GM21367 (cell line): ENCODE results near the gene OTUD7B.
"Not testable (repeated sequence)": the region's sequence is repeated elsewhere in the genome, so short reads cannot be mapped to it uniquely, and the experiment has no call there.

Source experiments
- ATAC-seq: cut with Tn5 transposase; IDR thresholded peaks from one replicate; pipeline ENCODE4 v1.9.1; 2021; ENCODE audit not compliant: unreplicated experiment

OTUD7B gene

DNA sequence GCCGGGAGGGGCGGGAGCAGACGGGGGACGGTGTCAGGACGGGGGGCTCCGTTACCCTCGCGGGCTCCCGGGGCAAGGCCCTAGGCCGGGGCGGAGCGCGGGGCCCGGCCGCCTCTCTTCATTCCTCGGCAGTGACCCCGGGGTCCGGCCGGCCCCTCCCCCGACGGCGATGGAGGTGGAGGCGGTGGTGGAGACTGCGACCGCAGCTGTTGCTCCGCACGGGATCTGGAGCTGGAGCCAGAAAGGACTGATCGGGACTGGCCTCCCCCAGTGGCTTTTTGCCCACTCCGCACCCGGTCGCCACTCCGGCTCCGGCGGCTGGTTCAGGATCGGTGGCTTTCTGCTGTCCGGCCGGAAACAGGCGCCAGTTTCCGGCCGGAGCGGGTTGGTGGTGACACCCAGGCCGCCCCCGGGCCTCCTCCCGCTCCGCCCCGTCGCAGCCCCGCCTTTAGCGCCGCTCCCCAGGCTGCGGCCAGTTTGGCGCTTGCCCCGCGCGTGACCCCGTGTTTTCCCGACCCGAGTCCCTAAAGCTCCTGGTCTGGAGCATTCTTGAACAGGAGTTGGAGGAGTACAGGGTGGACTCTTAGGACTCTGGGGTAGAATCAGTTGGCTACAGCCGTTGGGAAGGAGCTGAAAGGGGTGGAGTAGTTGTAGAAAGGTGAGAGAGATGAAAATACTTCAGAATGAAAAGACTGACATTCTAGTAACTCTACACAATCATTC, at the start of gene OTUD7B:
TSS of gene OTUD7B (minus strand) at position 334 of the 723 bp plus-strand sequence. CDS start 33,216 bp downstream, outside the sequence.
- ATAC-seq: peak; percentile 48

DNA sequence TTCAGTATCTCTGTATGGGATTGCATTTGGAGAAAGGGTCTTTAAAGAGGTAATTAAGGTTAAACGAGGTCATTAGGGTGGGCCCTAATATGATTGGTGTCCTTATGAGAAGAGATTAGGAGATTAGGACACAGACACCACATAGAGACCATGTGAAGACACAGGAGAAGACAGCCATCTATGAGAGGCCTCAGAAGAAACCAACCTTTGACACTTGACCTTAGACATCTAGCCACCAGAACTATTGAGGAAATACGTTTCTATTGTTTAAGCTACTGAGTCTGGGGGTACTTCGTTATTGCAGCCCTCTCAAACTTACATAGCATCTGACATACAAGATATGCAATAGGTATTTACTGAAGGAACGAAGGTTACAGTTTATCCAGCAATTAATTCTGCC, 49.7 kb upstream of the OTUD7B start:
- no peak for ATAC-seq

DNA sequence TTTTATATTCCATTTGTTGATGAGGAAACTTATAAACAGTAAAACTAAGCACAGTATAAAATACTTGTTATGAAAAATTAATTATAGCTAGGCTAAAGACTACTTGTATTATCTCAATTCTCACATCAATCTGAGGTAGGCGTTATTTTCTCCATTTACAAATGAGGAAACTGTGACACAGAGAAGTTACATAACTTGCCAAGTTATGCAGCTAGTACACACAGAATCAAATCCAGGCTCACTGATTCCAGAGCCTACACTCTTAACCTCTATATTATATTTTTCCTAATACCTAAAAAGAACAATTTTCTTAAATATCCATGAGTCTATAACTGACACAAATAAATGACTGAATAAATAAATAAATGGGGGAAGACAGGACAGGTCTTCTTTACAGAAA, 45.9 kb upstream of the OTUD7B start:
- ATAC-seq: no peak

DNA sequence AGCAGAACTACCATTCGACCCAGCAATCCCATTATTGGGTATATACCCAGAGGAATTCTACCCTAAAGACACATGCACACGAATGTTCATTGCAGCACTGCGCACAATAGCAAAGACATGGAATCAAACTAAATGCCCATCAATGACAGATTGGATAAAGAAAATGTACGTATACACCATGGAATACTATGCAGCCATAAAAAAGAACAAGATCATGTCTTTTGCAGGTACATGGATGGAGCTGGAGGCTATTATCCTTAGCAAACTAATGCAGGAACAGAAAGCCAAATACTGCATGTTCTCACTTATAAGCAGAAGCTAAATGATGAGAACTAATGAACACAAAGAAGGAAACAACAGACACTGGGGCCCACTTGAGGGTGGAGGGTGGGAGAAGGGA, 45.0 kb upstream of the OTUD7B start:
- not testable (repeated sequence) for ATAC-seq

DNA sequence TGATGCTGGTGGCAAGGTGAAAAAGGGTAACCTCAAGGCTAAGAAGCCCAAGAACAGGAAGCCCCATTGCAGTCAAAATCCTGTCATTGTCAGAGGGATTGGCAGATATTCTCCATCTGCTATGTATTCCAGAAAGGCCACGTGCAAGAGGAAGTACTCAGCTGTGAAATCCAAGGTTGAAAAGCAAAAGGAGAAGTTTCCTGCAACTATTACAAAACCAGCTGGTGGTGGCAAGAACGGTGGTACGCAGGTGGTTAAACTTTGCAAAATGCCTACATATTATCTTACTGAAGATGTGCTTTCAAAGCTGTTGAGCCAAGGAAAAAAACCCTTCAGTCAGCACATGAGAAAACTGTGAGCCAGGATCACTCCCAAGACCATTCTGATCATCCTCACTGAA, 43.4 kb upstream of the OTUD7B start:
- no peak for ATAC-seq

DNA sequence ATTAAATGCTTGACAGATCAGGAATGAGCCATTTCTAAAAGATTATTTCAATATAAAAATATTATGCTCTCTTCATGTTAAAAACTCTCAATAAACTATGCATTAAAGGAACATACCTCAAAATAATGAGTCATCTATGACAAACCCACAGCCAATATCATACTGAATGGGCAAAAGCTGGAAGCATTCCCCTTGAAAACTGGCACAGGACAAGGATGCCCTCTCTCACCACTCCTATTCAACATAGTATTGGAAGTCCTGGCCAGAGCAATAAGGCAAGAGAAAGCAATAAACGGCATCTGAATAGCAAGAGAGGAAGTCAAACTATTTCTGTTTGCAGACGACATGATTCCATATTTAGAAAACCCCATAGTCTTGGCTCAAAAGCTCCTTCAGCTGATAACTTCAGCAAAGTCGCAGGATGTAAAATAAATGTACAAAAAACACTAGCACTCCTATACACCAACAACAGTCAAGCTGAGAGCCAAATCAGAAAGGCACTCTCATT, 41.4 kb upstream of the OTUD7B start:
- ATAC-seq: not testable (repeated sequence)

- no peak for ATAC-seq
Observed at GRCh38 chr1:150051089-150051373, 40.5 kb upstream of the OTUD7B start.

- no peak for ATAC-seq
Observed at GRCh38 chr1:150049926-150050325, 39.4 kb upstream of the OTUD7B start.

DNA sequence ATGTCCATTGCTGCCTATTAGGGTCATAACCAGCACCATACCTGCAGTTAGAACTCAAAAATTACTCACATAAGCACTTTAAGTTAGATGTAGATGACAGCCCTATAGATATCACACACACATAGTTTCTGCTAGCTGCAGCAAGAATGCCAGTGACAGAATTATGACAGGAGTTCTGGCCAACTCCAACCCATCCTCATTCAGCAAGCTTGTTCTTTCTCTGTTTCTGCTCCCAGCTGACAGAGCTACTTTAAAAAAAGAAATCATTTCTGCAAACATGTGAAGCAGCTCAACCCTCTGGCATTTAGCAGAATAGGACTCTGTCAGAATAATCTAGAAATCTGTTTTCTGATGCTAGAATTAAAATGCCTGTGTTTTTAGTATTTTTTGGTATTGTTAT, 23.8 kb upstream of the OTUD7B start:
- ATAC-seq: no peak

- no peak for ATAC-seq
Observed at GRCh38 chr1:150028322-150028721, 17.8 kb upstream of the OTUD7B start.

- ATAC-seq: no peak
Observed at GRCh38 chr1:150024156-150024555, 13.6 kb upstream of the OTUD7B start.

- ATAC-seq: no peak
Observed at GRCh38 chr1:150022357-150022756, 11.8 kb upstream of the OTUD7B start.

DNA sequence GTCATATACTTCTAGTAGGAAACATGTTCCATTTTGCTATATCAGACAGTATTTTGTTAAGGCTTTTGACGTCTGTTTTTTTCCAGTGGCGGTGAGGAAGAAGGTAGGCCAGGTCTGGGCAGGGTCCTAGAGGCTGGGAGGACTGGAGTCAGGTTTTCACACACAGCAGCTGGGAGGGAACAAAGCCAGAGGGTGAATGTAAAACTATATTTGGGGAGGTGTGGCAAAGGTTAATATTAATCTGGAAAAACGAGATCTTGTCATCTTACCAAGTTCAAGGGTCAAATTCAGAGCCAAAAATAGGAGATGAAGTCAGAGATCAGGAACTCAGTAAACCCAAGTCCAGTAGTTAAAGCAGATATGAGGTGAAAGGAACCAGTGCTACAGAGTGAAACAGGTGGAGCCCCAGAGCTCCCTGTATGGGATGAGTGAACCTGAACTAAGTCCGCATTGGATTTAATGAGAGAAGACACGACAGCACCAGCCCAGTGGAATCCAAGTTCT, 10.7 kb upstream of the OTUD7B start:
- ATAC-seq: no peak

GRCh38 chr1:150020711-150021110, 10.2 kb upstream of the OTUD7B start:
- ATAC-seq: no peak

DNA sequence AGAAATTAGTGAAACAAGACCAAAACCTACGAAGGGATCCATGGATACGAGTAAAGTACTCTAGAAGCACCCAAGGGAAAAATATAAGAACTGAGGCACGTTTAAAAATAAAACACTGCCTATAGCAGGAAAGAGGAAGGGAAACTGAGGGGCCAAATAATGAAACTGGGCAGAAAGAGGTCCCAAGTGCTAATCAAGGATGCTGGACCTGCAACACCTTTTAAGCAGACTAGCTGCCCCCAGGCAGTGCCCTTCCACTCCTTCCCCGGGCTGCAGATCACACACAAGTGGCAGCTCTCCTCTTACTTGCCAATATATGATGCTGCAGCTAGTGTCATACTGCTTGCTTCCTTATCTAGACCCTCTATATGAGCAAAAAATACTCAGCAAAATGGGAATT, 7.6 kb upstream of the OTUD7B start:
- no peak for ATAC-seq

- no peak for ATAC-seq
Observed at GRCh38 chr1:150017206-150017750, 6.8 kb upstream of the OTUD7B start.

DNA sequence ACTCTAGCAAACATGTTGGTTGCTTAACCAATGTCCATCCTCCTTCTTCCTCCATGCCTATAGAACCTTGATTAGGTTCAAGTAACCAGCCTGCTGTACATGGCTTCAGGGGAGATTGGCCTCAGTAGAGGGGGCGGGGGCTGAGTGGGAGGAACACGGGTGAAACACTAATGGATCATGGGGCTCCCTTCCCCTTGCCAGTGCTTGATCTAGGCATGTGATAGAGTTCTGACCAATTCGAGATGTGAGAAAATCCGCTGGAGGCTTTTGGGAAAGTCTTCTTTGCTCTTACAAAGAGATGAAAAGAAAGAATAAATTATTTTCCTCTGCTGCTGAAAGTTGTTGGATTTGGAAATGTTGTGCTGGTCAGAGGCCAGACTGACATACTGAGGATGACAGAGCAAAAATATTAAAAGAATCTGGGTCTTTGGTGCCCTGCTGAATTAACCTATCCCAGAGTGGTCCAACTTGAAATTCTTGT, 5.2 kb upstream of the OTUD7B start:
- ATAC-seq: no peak

GRCh38 chr1:150012611-150013010, 2.1 kb upstream of the OTUD7B start:
- ATAC-seq: no peak

DNA sequence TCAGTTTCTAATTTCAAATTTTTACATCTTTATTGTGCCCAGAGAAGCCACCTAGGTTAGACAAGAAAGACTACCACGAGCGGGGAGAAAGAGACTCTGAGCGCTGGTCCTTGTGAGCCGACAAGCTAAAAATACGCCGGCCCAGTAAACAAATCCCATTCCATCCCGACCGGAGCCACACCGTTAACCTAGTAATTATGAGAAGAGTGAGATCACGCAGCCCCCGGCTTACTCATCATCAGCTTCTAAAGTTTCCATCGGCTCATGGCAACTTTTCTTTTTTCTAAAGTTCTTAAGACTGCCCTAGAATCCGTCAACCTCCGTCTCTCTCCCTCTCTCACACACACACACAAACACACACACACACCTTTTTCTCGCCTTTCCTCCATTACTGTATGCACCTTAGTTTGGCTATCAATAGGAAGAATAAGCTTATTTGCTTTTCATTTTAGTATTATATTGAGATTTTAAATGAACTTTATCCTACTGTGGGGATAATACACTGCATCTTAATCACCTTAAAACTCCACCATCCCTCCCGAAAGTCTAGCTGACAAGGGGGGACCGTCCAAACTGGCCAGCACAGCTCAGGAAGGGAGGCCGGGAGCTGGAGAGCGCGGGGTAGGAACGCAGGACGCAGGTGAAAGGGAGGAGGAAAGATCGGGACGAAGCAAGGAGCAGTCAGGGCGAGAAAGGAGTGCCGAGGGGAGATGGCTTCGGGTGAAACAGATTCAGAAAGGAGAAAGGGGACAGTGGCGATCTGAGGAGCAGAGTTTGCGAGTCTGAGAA, 728 bp downstream of the OTUD7B start:
- no peak for ATAC-seq

DNA sequence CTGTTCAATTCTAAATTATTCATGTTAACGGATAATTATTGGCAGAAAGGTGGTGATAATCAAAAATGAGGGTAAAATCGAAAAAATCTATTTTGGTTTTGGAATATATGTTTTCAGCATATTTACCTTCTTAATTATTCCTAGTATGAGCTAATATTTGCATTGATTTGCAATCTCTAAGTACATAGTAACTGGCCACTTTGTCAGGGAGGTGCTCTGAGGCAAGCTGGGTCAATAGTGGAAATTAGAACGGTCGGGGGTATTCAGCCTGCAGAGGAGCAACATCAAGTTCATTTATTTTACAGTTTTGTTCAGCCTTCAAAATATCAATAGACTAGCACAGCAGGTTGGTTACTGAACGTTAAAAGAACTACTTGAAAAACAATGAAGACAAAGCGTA, 1.8 kb downstream of the OTUD7B start:
- ATAC-seq: no peak

- no peak for ATAC-seq
Observed at GRCh38 chr1:150006881-150007421, 3.6 kb downstream of the OTUD7B start.

GRCh38 chr1:150005606-150006005, 4.9 kb downstream of the OTUD7B start:
- no peak for ATAC-seq
